ENCODE results near the gene CHAF1A.

DNA sequence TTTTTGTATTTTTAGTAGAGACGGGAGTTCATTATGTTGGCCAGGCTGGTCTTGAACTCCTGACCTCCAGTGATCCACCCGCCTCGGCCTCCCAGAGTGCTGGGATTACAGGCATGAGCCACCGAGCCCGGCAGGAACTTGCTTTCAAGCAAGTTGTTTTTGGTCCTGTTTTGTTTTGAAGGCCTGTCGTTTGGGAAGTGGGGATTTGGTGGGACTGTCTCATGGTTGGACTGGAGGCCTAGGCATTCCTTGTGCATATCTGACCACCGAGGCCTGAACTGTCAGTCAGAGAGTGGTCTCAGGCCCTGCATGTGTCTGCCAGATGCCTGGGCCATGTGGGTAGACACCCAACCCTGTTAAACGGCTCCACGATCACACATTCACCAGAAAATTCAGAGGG, 28.9 kb downstream of the CHAF1A start:
- TF ChIP-seq TAF1 (IDR thresholded peaks at IDR 0.05; ENCODE audit: borderline replicate concordance, insufficient read depth, low read length) (no peak), REST (IDR thresholded peaks at IDR 0.05; ENCODE audit: insufficient read depth in 1 of 2, low read depth in 2 of 2, low read length in 2 of 2) (no peak), POLR2AphosphoS5 (IDR thresholded peaks at IDR 0.05; ENCODE audit: low read depth, low read length) (no peak)

Measured in PFSK-1 (cell line).